Muscle of arm (tissue), 12 donors: Measurements from ENCODE around the gene LRRC71. TPM values are rescaled to one million over a fixed set of nuclear protein-coding genes. Genes with fewer than 3 reads are reported as not detected.
"Not testable (repeated sequence)": the region's sequence is repeated elsewhere in the genome, so short reads cannot be mapped to it uniquely, and the experiment has no call there.

Source experiments
- DNase-seq: peaks from one replicate; pipeline ENCODE4 v3.0.0-alpha.2; 2013
- polyA plus RNA-seq, 12 donors: library from polyadenylated mRNA; unstranded; fragments of 120-200 nt; gene quantifications; one replicate each; pipeline ENCODE4 v1.2.1, GENCODE V29; 2013; ENCODE audit not compliant: insufficient read length in 12 of 12

LRRC71 gene
- polyA plus RNA-seq, 12 donors: 0.38 to 1.9 (median 0.83) TPM; not detected in 2

DNA sequence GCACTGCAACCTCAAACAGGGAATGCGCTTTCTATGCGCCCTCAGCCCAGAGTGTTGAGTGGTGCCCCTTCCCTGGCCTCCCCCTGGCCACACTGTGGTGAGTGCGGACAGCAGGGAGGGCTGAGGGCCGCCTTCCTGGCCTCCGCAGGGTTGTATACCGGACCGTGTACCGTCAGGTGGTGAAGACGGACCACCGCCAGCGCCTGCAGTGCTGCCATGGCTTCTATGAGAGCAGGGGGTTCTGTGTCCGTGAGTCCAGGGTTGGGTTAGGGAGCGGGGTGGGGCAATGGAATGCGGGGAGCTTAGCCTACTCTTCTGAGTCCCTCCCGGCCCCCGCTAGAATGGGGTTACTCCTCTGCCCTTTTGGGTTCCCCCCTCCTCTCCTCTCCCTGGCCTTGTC lies 15.3 kb upstream of the LRRC71 start:
- no peak for DNase-seq

DNA sequence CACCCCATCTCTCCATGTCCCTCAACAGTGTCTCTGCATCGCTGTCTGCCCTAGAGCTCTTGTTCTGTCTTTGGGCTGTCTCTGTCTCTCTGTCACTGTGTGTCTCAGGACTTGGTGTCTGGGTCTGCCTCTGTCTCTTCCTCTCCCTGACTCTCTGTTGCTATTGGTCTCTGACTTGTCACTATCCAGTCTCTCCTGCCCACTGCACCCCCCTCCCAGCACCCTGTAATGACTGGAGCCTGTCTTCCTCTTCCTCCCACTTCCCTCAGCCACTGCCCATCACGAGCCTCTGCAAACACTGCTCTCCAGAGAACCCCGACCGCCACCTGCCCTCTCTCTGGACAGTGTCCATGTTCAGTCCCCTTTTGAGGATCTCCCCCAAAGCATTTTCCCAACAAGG lies 14.8 kb upstream of the LRRC71 start:
- DNase-seq: no peak

- DNase-seq: no peak
Observed at GRCh38 chr1:156906206-156906906, 14.1 kb upstream of the LRRC71 start.

GRCh38 chr1:156908541-156908940 lies 11.9 kb upstream of the LRRC71 start:
- no peak for DNase-seq

GRCh38 chr1:156908955-156909354 lies 11.5 kb upstream of the LRRC71 start:
- DNase-seq: no peak

DNA sequence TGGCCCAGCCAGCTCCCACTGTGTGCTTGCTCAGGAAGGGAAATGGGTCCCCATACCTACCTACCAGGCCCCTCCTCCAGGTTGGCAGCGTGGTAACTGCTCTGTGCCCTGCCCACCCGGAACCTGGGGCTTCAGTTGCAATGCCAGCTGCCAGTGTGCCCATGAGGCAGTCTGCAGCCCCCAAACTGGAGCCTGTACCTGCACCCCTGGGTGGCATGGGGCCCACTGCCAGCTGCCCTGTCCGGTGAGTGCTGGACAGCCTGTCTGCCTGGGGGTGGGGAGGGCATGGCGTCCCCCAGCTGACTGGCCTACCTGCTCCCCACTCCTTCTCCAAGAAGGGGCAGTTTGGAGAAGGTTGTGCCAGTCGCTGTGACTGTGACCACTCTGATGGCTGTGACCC lies 10.8 kb upstream of the LRRC71 start:
- no peak for DNase-seq

DNA sequence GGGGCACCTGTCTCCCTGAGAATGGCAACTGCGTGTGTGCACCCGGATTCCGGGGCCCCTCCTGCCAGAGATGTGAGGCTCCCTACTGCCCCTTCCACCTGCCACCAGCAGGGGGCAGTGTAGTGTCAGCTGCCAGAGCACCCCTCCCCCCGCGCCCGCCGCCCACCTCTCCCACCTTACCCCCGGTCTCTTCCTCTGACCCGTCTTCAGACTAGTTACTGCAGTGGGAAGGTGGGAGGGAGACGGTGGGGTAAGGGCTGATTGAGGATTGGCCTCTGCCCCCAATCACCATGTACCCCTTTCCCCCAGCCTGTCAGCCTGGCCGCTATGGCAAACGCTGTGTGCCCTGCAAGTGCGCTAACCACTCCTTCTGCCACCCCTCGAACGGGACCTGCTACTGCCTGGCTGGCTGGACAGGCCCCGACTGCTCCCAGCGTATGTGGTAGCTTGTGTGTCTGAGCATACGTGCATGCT lies 10.1 kb upstream of the LRRC71 start:
- DNase-seq: no peak

GRCh38 chr1:156911577-156912298 lies 8.7 kb upstream of the LRRC71 start:
- DNase-seq: no peak

DNA sequence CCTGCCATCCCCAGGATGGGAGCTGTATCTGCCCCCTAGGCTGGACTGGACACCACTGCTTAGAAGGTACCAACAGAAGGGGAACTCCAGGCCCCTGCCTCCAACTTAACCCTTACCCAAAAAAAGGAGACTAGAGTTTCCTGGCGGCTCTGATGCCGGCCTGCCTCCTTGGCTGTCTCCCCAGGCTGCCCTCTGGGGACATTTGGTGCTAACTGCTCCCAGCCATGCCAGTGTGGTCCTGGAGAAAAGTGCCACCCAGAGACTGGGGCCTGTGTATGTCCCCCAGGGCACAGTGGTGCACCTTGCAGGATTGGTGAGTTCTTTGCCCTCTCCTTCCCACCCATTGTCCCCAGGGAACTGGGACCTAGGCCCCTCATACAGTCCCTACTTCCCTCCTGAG lies 8.1 kb upstream of the LRRC71 start:
- no peak for DNase-seq

DNA sequence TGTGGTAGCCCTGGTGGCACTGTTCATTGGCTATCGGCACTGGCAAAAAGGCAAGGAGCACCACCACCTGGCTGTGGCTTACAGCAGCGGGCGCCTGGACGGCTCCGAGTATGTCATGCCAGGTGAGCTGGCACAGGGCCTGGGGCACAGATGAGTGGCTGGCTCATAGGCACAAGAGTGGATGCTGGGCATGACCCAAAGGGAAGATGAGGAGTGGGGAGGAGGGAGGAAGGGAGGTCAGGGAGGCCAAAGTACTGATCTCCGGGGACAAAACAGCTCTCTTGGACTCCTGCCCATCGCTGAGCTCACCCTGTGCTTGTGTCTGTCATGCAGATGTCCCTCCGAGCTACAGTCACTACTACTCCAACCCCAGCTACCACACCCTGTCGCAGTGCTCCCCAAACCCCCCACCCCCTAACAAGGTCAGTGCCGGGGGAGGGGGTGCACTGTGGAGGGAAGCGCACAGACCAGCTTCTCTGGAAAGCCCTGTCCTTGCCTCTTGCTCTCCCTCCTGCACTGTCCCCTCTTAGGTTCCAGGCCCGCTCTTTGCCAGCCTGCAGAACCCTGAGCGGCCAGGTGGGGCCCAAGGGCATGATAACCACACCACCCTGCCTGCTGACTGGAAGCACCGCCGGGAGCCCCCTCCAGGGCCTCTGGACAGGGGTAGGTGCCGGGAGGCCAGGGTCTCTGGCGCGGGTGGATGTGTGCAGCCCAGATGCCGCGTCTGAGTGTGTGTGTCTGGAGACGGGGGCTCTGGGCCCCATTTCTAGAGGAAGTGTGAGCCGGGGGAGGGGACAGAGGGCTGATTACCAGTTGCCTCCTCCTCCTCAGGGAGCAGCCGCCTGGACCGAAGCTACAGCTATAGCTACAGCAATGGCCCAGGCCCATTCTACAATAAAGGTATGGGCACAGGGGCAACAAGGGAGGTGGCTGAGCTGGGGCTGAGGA lies 7.3 kb upstream of the LRRC71 start:
- DNase-seq: no peak

DNA sequence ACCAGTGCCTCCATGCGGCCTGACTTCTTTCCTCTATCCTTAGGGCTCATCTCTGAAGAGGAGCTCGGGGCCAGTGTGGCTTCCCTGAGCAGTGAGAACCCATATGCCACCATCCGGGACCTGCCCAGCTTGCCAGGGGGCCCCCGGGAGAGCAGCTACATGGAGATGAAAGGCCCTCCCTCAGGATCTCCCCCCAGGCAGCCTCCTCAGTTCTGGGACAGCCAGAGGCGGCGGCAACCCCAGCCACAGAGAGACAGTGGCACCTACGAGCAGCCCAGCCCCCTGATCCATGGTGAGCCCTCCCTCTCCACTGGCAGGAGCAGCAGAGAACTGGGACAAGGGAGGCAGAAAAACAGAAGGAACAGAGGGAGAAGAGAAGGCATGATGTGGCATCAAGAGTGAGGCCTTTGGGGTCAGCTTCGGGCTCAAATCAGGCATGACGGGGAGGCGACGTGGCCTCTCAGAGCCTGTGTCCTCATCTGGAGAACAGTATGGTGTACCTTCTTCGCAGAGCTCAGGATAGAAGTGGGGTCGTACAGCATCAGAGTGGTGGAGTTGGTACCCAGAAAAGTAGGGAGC lies 6.5 kb upstream of the LRRC71 start:
- no peak for DNase-seq

DNA sequence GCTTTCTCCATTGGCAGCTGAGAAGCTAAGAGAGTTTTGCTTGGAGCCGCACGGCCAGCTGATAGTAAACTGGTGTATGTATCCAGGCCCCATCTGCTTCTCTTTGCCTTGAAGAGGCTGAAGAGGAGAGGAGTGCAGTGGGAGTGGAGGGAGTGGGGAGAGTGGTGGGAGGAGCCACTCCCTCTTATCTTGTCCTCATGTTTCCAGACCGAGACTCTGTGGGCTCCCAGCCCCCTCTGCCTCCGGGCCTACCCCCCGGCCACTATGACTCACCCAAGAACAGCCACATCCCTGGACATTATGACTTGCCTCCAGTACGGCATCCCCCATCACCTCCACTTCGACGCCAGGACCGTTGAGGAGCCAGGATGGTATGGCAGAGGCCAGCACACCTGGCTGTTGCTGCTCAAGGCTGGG lies 6.0 kb upstream of the LRRC71 start:
- no peak for DNase-seq

GRCh38 chr1:156921053-156921529 lies 659 bp downstream of the LRRC71 start:
- DNase-seq: no peak

DNA sequence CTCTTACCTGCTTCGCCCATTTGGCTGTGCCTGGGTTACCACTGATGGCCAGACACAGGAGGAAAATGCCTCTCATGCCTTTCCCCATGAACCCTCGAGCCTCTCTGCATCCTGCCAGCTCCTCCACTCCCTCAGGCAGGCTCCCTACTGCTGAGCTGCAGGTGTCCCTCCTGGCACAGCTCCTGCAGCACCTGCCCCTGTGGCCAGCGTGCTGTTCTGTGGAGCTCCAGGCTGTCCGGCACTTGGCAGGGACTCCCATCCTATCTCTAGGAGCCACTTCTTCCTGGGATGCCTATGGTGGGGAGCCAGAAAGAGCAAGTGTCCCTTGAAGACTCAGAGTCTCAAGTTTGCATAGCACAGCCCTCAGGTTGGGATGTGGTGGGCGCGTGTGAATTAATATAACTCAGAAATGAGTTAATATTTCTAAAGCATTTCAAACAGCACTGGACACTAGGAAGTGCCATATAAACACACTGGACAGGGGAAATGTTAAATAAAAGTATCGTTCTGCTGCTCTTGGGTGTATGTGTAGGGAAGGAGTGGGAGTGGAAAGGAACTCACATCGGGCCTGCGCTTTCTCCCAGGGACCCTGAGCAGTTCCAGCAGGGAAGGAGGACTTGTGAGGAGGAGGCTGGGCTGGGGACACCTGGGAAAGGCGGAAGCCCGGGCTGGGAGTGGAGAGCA lies 2.7 kb downstream of the LRRC71 start:
- DNase-seq: no peak

DNA sequence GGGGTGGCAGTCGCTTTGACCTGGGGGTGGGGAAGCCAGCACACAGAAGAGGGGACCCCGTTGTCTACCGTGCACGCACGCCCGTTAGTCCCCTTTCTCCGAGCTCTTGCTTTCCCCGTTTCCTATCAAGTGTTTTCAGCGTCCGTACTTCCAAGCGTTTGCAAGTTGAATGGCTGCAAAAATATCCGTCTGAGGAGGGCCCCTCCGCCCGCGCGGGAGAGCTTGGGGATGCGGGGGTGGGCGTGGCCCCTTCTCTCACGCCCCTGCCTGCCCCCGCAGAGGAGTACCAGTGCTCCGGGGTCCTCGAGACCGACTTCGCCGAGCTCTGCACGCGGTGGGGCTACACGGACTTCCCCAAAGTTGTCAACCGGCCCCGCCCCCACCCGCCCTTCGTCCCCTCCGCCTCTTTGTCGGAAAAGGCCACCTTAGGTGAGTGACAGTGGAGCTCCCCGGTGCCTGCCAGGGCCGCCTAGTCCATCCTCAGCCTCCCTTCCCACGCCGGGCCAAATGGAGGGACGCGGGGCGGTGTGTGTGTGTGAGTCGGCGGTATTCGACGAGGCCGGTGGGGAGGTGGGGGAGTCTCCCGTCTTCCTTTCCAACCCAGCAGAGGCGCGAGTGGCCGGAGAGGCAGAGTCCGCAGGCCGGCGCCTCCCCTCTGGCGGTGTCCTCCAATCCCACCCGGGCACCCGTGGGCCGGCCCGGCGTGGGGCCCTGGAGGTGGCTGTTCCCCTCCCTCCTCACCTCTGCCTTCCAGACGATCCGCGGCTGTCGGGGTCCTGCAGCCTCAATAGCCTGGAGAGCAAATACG lies 3.4 kb downstream of the LRRC71 start:
- no peak for DNase-seq

DNA sequence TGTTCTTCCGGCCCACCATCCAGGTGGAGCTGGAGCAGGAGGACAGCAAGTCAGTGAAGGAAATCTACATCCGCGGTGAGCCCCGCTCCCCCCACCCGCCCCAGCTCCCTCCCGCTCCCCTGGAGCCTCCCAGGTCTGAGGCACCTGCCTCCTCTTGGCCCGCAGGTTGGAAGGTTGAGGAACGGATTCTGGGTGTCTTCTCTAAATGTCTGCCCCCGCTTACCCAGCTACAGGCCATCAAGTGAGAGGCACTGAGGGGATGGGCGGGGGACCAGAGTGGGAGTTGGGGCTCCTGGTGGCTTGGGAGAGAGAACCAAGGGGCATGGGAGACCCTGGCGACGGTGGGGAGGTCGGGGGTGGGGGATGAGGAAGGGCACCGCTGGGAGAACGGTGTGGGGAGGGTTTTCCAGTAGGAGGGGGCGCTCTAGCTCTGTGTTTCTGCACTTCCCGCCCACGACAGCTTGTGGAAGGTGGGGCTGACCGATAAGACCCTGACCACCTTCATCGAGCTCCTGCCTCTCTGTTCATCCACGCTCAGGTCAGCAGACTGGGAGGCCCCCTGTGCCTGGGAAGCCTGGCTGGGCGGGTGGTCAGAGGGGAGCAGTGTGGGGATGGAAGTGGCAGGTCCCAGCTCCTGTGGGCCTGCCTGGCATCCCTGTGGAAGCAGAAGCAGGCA lies 4.2 kb downstream of the LRRC71 start:
- no peak for DNase-seq

DNA sequence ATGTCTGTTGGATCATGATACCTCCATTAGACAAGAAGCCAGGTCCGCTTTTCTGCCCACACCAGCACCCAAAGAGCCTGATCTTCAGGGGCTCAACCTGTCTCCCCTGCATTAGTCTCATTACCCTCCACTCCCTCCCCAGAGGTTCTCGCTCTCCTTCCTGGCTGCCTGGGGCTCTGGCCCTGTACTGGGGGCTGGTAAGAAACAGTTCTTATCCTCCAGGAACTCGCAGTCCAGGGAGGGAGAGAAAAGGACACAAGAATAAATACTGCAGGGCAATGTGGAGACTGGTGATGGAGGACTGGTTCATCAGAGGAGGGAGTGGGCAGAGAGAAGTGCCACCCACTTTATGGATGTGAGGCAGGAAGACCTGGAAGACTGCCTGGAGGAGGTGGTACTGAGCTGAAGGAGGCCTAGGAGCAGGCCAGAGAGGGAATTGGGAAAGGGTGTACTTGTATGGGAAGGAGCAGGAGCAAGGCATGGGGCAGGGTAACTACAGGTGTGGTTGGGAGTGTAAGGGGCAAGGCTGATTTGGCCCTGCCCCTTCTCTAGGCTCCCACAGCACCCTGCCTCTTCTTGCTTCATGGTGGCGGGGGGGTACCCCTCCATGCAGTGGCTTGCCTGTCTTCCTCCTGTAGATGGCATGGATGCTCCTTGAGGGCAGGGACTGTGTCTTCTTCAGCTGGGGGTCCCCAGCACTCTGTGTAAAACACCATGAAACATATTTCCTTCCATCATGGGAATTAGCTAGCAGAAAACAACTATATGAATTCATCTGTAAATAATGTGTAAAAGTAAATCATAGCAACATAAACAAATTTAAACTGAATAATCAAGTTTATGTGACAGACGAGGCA lies 5.0 kb downstream of the LRRC71 start:
- DNase-seq: no peak

- no peak for DNase-seq
Observed at GRCh38 chr1:156926175-156926574, 5.7 kb downstream of the LRRC71 start.

DNA sequence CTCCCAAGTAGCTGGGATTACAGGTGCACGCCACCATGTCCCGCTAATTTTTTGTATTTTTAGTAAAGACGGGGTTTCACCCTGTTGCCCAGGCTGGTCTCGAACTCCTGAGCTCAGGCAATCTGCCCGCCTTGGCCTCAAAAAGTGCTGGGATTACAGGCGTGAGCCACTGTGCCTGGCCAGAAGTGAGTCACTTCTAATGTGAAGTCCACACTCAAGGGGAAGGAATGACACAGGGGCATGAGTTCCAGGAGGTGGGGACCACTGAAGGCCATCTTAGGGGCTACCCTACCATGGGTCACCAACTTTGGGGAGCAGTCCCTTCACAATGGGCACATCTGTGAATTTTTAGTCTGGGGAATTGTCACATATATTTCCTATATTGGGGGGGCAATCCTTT lies 6.3 kb downstream of the LRRC71 start:
- not testable (repeated sequence) for DNase-seq
